MCF 10A (cell line): ENCODE data around the gene ZNF135. TPM values are rescaled to one million over a fixed set of nuclear protein-coding genes. Genes with fewer than 3 reads are reported as not detected.

Experiments
- BruUV-seq: library from RNA; stranded (reverse); fragments of 400-500 nt; replicated peaks from 2 replicates; lab custom pipeline; 2021; lab: Mats Ljungman, UMichigan
- CTCF ChIA-PET: fragments of 300-600 bp; sonication (Branson Sonifier 250); formaldehyde crosslinking; extraction: SDS; loops from one replicate; lab custom pipeline; 2021; ENCODE audit warnings: antibody characterized with exemption, inconsistent platforms; lab: Yijun Ruan, JAX
- POLR2A ChIA-PET: fragments of 300-600, 350-650 bp; sonication (Branson Sonifier 250); formaldehyde crosslinking; extraction: SDS; loops from one replicate; lab custom pipeline; 2020; ENCODE audit warnings: antibody characterized with exemption, inconsistent platforms; lab: Yijun Ruan, JAX
- DNase-seq: peaks from one replicate; pipeline ENCODE4 v3.0.0-alpha.2; 2018; ENCODE audit not compliant: unreplicated experiment
- H3K27ac Mint-ChIP-seq: one replicate; pipeline ENCODE4 v1.8.0; 2022; ENCODE audit warnings: mild to moderate bottlenecking, low read depth, mixed read lengths; ENCODE audit not compliant: unreplicated experiment
- H3K27me3 Mint-ChIP-seq: one replicate; pipeline ENCODE4 v1.8.0; 2022; ENCODE audit warnings: mixed read lengths; ENCODE audit not compliant: insufficient read depth, unreplicated experiment
- H3K36me3 Mint-ChIP-seq: one replicate; pipeline ENCODE4 v1.8.0; 2022; ENCODE audit warnings: mild to moderate bottlenecking, moderate library complexity, mixed read lengths; ENCODE audit not compliant: insufficient read depth, unreplicated experiment
- H3K4me1 Mint-ChIP-seq: one replicate; pipeline ENCODE4 v1.8.0; 2022; ENCODE audit warnings: mixed read lengths; ENCODE audit not compliant: insufficient read depth, unreplicated experiment
- H3K4me3 Mint-ChIP-seq: one replicate; pipeline ENCODE4 v1.8.0; 2022; ENCODE audit warnings: mild to moderate bottlenecking, moderate library complexity, mixed read lengths; ENCODE audit not compliant: unreplicated experiment
- H3K9me3 Mint-ChIP-seq: one replicate; pipeline ENCODE4 v1.8.0; 2022; ENCODE audit warnings: mixed read lengths; ENCODE audit not compliant: unreplicated experiment
- intact Hi-C: fragments of 100-400 bp; cut with micrococcal nuclease; formaldehyde crosslinking; loops from 2 replicates; pipeline ENCODE4 v1.14.1; 2022
- total RNA-seq: library from RNA; stranded (reverse); gene quantifications from 2 replicates; pipeline ENCODE4 v1.2.3, GENCODE V29; 2022
- TF ChIP-seq, protein P1 (sequence below): fragments of 200-600 bp; IDR thresholded peaks from one replicate; pipeline ENCODE4 v1.8.0; 2022; ENCODE audit warnings: antibody characterized with exemption, mild to moderate bottlenecking; ENCODE audit not compliant: unreplicated experiment

ZNF135 gene
- total RNA-seq, 1 experiment from 2014 or later: not detected

GRCh38 chr19:58042495-58043340 lies 16.4 kb upstream of the ZNF135 start:
- Mint-ChIP-seq H3K9me3 (peaks cover 24% of the 10 kb centered on the region), H3K36me3 (no peaks in the 10 kb centered on the region), H3K27ac (no peak overlapping the region), H3K4me1 (no peaks in the 10 kb centered on the region), H3K4me3 (no peak overlapping the region), H3K27me3 (no peaks in the 10 kb centered on the region)
- BruUV-seq: no TSS peak
- ChIA-PET CTCF (no interaction called here), POLR2A (no interaction called here)
- intact Hi-C loops: no loop called here
- DNase-seq: no peak
- TF ChIP-seq, protein P1, sequence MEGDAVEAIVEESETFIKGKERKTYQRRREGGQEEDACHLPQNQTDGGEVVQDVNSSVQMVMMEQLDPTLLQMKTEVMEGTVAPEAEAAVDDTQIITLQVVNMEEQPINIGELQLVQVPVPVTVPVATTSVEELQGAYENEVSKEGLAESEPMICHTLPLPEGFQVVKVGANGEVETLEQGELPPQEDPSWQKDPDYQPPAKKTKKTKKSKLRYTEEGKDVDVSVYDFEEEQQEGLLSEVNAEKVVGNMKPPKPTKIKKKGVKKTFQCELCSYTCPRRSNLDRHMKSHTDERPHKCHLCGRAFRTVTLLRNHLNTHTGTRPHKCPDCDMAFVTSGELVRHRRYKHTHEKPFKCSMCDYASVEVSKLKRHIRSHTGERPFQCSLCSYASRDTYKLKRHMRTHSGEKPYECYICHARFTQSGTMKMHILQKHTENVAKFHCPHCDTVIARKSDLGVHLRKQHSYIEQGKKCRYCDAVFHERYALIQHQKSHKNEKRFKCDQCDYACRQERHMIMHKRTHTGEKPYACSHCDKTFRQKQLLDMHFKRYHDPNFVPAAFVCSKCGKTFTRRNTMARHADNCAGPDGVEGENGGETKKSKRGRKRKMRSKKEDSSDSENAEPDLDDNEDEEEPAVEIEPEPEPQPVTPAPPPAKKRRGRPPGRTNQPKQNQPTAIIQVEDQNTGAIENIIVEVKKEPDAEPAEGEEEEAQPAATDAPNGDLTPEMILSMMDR: no peak

DNA sequence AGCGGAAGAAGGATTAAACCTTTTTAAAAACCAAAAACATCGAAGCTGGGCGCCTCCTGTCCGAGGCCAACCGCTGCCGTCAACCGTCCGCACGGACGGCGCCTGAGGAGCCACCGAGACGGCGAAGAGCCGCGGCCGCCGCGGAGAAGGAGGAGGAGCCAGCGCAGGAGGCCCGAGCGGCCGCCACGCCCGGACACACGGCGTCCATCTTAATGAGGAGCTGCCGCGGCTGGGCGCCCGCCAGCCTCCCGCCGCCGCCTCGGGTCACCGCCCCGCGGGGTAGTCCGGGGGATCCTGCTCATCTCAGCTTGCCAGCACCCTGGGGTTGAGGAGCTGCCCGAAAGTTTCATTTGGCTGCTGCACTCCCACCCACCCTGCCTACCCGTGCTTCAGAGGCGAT lies 14.7 kb upstream of the ZNF135 start:
- Mint-ChIP-seq H3K9me3 (peaks cover 24% of the 10 kb centered on the region), H3K27me3 (no peaks in the 10 kb centered on the region), H3K4me1 (no peaks in the 10 kb centered on the region), H3K27ac (no peak overlapping the region), H3K4me3 (no peak overlapping the region), H3K36me3 (no peaks in the 10 kb centered on the region)
- POLR2A ChIA-PET: no interaction called here
- BruUV-seq: no TSS peak
- intact Hi-C loops: no loop called here
- CTCF ChIA-PET: interaction anchor here (0.7 kb wide), 1 partner anchor 14 kb away, joined by 3 read pairs; no protein-coding TSS in a partner anchor
- no peak for DNase-seq
- TF ChIP-seq, protein P1: no peak

DNA sequence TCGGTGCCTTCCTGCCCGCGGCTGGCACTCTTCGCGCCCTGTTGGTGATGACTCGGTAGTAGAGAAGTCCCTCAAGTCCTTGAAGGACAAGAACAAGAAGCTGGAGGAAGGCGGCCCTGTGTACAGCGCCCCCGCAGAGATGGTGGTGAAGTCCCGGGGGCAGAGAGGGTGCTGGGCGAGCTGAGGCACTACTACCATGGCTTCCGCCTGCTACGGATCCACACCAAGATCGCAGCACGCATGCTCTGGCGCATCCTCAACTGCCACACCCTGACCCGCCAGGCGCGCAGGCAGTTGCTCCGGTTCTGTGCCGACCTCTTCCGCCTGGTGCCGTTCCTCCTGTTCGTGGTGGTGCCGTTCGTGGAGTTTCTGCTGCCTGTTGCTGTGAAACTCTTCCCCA lies 14.2 kb upstream of the ZNF135 start:
- H3K36me3 Mint-ChIP-seq: no peaks in the 10 kb centered on the region
- H3K27me3 Mint-ChIP-seq: no peaks in the 10 kb centered on the region
- no peak overlapping the region for H3K27ac Mint-ChIP-seq
- H3K4me3 Mint-ChIP-seq: no peak overlapping the region
- CTCF ChIA-PET: no interaction called here
- no TSS peak for BruUV-seq
- no peak for DNase-seq
- no peaks in the 10 kb centered on the region for H3K4me1 Mint-ChIP-seq
- peaks cover 29% of the 10 kb centered on the region for H3K9me3 Mint-ChIP-seq
- TF ChIP-seq, protein P1: no peak
- POLR2A ChIA-PET: no interaction called here
- intact Hi-C loops: no loop called here

GRCh38 chr19:58045411-58046050 lies 13.6 kb upstream of the ZNF135 start:
- no TSS peak for BruUV-seq
- ChIA-PET CTCF (no interaction called here), POLR2A (no interaction called here)
- H3K27ac Mint-ChIP-seq: no peak overlapping the region
- TF ChIP-seq, protein P1: no peak
- DNase-seq: no peak
- intact Hi-C loops: no loop called here
- H3K36me3 Mint-ChIP-seq: no peaks in the 10 kb centered on the region
- no peak overlapping the region for H3K4me3 Mint-ChIP-seq
- H3K9me3 Mint-ChIP-seq: peaks cover 31% of the 10 kb centered on the region
- H3K4me1 Mint-ChIP-seq: no peaks in the 10 kb centered on the region
- H3K27me3 Mint-ChIP-seq: no peaks in the 10 kb centered on the region
